ENCODE data around the gene TTC7B.

DNA sequence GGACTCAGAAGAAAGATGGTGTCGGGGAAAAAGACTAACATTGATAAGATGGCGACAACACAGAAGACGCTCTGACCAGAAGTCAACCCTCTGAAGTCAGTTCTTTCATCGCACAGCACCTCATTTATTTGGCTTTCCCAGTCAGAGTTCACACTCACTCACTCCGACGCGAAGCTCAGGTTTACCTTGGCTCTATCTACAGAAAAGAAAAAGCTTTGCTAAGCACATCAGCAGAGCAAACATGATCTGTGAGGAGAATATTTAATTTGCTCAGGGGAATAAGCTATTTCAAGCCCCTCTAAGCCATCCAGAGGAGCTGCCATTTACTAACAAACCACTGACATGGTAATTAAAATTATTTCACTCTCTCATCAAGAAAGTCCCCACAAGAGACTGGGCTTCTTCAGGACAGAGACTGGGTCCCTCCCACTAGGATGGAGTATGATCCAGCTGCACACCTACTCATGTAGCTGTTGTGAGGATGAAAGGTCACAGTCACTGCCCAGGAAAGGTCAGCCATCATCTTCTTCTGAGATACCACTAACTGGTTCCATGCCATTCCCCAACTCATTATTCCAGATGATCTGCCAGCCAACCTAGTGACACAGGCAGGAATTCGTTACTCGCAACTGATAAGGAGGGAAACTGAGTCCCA lies 111.4 kb downstream of the TTC7B start:
- TF ChIP-seq, protein P1, sequence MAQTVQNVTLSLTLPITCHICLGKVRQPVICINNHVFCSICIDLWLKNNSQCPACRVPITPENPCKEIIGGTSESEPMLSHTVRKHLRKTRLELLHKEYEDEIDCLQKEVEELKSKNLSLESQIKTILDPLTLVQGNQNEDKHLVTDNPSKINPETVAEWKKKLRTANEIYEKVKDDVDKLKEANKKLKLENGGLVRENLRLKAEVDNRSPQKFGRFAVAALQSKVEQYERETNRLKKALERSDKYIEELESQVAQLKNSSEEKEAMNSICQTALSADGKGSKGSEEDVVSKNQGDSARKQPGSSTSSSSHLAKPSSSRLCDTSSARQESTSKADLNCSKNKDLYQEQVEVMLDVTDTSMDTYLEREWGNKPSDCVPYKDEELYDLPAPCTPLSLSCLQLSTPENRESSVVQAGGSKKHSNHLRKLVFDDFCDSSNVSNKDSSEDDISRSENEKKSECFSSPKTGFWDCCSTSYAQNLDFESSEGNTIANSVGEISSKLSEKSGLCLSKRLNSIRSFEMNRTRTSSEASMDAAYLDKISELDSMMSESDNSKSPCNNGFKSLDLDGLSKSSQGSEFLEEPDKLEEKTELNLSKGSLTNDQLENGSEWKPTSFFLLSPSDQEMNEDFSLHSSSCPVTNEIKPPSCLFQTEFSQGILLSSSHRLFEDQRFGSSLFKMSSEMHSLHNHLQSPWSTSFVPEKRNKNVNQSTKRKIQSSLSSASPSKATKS (CRISPR knock-in tag; IDR thresholded peaks at IDR 0.05): no peak
- TF ChIP-seq, protein P2, sequence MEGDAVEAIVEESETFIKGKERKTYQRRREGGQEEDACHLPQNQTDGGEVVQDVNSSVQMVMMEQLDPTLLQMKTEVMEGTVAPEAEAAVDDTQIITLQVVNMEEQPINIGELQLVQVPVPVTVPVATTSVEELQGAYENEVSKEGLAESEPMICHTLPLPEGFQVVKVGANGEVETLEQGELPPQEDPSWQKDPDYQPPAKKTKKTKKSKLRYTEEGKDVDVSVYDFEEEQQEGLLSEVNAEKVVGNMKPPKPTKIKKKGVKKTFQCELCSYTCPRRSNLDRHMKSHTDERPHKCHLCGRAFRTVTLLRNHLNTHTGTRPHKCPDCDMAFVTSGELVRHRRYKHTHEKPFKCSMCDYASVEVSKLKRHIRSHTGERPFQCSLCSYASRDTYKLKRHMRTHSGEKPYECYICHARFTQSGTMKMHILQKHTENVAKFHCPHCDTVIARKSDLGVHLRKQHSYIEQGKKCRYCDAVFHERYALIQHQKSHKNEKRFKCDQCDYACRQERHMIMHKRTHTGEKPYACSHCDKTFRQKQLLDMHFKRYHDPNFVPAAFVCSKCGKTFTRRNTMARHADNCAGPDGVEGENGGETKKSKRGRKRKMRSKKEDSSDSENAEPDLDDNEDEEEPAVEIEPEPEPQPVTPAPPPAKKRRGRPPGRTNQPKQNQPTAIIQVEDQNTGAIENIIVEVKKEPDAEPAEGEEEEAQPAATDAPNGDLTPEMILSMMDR (CRISPR knock-in tag; IDR thresholded peaks at IDR 0.05): no peak
- TF ChIP-seq ZNF224 (CRISPR knock-in tag; IDR thresholded peaks at IDR 0.05) (no peak), ZNF781 (CRISPR knock-in tag; IDR thresholded peaks at IDR 0.05; ENCODE audit: borderline replicate concordance, not compliant biosample characterization) (no peak), ZNF652 (CRISPR knock-in tag; IDR thresholded peaks at IDR 0.05; ENCODE audit: borderline replicate concordance, low read depth) (no peak), MEIS2 (CRISPR knock-in tag; IDR thresholded peaks at IDR 0.05) (no peak), TCF7 (IDR thresholded peaks at IDR 0.05; ENCODE audit: low read depth) (no peak), ZNF230 (CRISPR knock-in tag; IDR thresholded peaks at IDR 0.05) (no peak), ZZZ3 (CRISPR knock-in tag; IDR thresholded peaks at IDR 0.05; ENCODE audit: borderline replicate concordance) (no peak), ZNF136 (CRISPR knock-in tag; IDR thresholded peaks at IDR 0.05; ENCODE audit: low read depth) (no peak), MXD4 (CRISPR knock-in tag; IDR thresholded peaks at IDR 0.05) (no peak), ZNF441 (CRISPR knock-in tag; IDR thresholded peaks at IDR 0.05; ENCODE audit: borderline replicate concordance) (no peak), ARNT (IDR thresholded peaks at IDR 0.05) (no peak)
